ENCODE measurements around the gene RACK1.

DNA sequence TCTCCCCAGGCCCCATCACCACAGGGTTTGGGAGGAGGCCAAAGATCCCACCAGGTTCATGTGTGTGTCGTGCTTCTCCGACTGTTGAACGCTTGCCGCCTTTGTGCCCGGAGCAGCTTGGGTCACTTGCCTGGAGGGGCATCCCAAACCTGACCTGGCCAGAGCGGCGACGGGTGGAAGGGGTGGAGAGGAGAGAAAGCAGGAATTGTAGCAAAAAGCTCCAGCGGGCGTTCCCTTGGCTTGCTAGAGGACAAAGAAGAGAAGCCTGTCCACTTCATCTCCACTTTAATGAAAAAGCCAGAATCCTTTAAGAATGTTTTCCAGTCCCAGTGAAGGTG, 23.6 kb downstream of the RACK1 start:
- TF ChIP-seq TEAD4 (IDR thresholded peaks at IDR 0.05), result no peak
- TF ChIP-seq EGR1 (IDR thresholded peaks at IDR 0.05), result no peak
